Limb (tissue), 2 donors: ENCODE results near the gene IFRD2.

Source experiments
- DNase-seq, 2 donors: peaks; one replicate each; pipeline ENCODE4 v3.0.0-alpha.2; 2016; ENCODE audit errors: extremely low spot score in 2 of 2

The IFRD2 gene, protein sequence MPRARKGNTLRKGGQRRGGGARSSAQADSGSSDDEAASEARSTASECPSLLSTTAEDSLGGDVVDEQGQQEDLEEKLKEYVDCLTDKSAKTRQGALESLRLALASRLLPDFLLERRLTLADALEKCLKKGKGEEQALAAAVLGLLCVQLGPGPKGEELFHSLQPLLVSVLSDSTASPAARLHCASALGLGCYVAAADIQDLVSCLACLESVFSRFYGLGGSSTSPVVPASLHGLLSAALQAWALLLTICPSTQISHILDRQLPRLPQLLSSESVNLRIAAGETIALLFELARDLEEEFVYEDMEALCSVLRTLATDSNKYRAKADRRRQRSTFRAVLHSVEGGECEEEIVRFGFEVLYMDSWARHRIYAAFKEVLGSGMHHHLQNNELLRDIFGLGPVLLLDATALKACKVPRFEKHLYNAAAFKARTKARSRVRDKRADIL

GRCh38 chr3:50292159-50293078 is at the start of gene IFRD2:
Gene IFRD2, minus strand, starts transcription at chr3:50292429. Its CDS starts 155 bp downstream, at chr3:50292274.
- DNase-seq = peak; percentile 96 to 99

GRCh38 chr3:50341537-50341936 is 49.3 kb upstream of the IFRD2 start:
- no peak for DNase-seq

GRCh38 chr3:50340448-50341329 is 48.5 kb upstream of the IFRD2 start, which contains the start of gene RASSF1:
Gene RASSF1, minus strand, starts transcription at chr3:50340836. Its CDS starts 31 bp downstream, at chr3:50340805.
- DNase-seq = peak; percentile 68 to 71

GRCh38 chr3:50340147-50340447 is 47.9 kb upstream of the IFRD2 start:
- DNase-seq = no peak

DNA sequence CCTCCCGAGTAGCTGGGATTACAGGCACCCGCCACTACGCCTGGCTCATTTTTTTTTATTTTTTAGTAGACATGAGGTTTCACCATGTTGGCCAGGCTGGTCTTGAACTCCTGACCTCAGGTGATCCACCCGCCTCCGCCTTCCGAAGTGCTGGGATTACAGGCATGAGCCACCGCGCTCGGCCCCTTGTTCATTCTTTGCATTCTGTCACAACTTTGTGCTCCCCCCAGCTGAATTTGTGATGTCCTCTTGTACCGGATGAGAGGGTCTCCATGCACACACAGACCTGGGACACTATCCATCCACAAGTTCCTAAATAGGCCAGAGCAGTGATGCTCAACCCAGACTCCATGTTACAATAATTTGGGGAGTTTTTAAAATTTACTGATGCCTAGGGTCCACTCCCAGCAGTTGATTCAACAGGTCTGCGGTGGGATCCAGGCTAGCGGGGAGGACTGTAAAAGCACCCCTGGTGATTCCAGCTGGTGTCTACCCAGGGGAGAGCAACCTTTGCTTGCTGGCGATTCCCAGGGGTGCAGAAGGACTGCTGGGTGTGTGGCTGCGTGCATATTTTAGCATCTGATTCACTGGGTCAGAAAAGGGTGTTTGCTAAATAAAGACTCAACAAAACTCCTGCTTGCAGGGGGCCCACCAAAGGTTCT is 47.4 kb upstream of the IFRD2 start:
- no peak for DNase-seq

GRCh38 chr3:50338965-50339364 is 46.7 kb upstream of the IFRD2 start:
- DNase-seq = no peak

GRCh38 chr3:50337175-50337861 is 45.1 kb upstream of the IFRD2 start:
- DNase-seq = peak; percentile 98 to 99

- no peak for DNase-seq
These were observed 44.4 kb upstream of the IFRD2 start for GRCh38 chr3:50336452-50337174.

- DNase-seq = no peak
These were observed 42.3 kb upstream of the IFRD2 start for GRCh38 chr3:50334339-50335075.

- no peak for DNase-seq
These were observed 41.6 kb upstream of the IFRD2 start for GRCh38 chr3:50333744-50334328.

- no peak for DNase-seq
These were observed 39.2 kb upstream of the IFRD2 start for GRCh38 chr3:50331364-50331907.

- DNase-seq = no peak
These were observed 38.1 kb upstream of the IFRD2 start for GRCh38 chr3:50330330-50330729.

DNA sequence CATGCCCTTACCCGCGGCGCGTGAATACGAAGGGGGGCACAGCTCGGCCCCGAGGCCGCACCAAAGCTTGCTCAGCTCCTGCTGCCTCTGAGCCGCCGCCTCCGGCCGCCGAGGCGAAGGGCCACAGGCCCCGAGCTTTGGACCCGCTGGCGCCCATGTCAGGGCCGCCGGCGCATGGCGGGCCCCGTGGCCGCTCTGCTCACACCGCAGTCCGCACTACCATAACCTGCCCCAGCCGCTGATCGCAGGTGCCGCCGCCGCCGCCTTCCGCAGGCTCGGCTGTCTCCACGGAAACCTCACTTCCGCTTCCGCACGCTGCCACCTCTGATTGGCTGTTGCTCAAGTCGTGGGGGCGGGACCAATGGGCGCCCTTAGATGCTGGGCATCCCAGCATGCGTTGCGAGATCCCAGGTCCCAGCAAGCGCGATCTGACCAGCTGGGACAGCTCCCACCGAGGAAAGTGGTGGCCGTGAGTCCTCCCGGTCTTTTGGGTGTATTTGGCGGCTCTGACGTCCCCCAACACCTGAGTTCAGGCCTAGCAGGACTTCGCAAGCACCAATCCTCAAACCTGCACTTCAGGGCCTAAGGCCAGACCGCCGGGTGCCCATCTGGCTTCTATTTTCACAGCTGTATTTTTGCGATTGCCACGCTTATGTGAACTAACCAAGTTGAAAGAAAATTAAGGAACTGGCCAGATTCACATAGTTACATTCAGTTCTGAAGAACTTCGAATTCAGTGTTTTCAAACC is 35.9 kb upstream of the IFRD2 start, which contains the start of gene TUSC2:
Gene TUSC2, minus strand, starts transcription at position 281 of the 749 bp plus-strand sequence. Its CDS starts 124 bp downstream, at position 157.
- peak; percentile 95 to 96 for DNase-seq

DNA sequence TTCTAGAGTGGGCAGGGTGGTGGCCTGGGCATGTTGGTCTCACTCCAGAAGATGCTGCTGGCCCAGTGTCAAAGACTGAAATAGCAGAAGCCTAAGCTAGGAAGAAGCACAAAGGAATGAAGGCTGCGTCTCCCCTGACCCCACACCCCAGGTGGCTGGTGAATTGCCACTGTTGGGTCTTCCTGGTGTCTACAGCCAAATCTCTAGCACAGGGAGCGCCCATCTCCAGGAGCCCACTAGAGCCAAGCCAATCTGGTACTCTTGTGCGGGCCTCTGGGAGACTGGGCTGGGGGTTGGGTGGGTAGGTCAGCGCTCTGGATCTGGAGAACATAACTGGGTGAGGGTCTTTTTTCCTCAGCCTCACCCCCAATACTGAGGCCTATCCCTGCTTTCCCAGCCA is 34.9 kb upstream of the IFRD2 start:
- no peak for DNase-seq

GRCh38 chr3:50326182-50326541 is 33.9 kb upstream of the IFRD2 start:
- no peak for DNase-seq

GRCh38 chr3:50325497-50326181 is 33.4 kb upstream of the IFRD2 start:
- DNase-seq = no peak

DNA sequence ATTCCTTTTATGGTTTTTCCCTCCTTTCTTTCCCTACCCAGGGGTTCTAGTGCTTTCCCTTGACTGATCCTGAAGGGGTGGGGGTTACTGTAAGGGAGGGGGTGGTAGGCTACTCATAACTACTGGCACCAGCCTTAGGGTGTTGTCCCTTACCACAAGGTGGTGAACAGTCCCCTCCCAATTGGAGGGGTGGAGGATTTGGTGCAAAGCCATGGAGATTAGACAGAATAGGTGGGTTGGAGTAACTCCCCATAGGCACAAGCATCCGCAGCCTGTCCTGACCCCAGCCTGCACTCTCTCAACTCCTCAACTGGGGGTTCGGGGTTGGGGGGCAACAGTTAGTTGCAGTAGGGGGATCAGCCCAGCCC is 32.9 kb upstream of the IFRD2 start:
- DNase-seq = no peak
